NCI-H2227 (cell line): ENCODE results near the gene CCDC71.
A peak's percentile ranks its signal among the peaks of the same experiment; 100 is the strongest.

Experiments
- DNase-seq: peaks from one replicate; lab custom pipeline; 2025; ENCODE audit not compliant: unreplicated experiment; lab: John Stamatoyannopoulos, UW

CCDC71 gene

GRCh38 chr3:49132437-49133225, 33.5 kb downstream of the CCDC71 start, which contains the start of gene LAMB2:
LAMB2 (minus strand) TSS chr3:49133050; CDS start chr3:49132867, 183 bp downstream.
- peak; percentile 55 for DNase-seq

- DNase-seq = no peak
Observed at GRCh38 chr3:49132073-49132436, 34.1 kb downstream of the CCDC71 start.

GRCh38 chr3:49131576-49131975, 34.6 kb downstream of the CCDC71 start:
- DNase-seq = no peak

GRCh38 chr3:49131040-49131439, 35.1 kb downstream of the CCDC71 start:
- DNase-seq = no peak

- DNase-seq = peak; percentile 9
Observed at GRCh38 chr3:49124991-49125670, 41.0 kb downstream of the CCDC71 start.

GRCh38 chr3:49124203-49124602, 41.9 kb downstream of the CCDC71 start:
- no peak for DNase-seq

- no peak for DNase-seq
Observed at GRCh38 chr3:49123687-49124086, 42.4 kb downstream of the CCDC71 start.

GRCh38 chr3:49122886-49123545, 43.1 kb downstream of the CCDC71 start:
- DNase-seq = no peak

- no peak for DNase-seq
Observed at GRCh38 chr3:49122451-49122850, 43.7 kb downstream of the CCDC71 start.

GRCh38 chr3:49122022-49122421, 44.1 kb downstream of the CCDC71 start:
- no peak for DNase-seq

- DNase-seq = no peak
Observed at GRCh38 chr3:49121132-49121736, 44.9 kb downstream of the CCDC71 start.

- peak; percentile 95 for DNase-seq
Observed at GRCh38 chr3:49120438-49121131, 45.5 kb downstream of the CCDC71 start, which contains the start of gene USP19. USP19 (minus strand) TSS chr3:49120823; CDS start chr3:49119145, 1,678 bp downstream.

GRCh38 chr3:49120096-49120437, 46.1 kb downstream of the CCDC71 start:
- no peak for DNase-seq

- DNase-seq = no peak
Observed at GRCh38 chr3:49119439-49119838, 46.7 kb downstream of the CCDC71 start.

GRCh38 chr3:49119036-49119435, 47.1 kb downstream of the CCDC71 start:
- no peak for DNase-seq
